Esophagus muscularis mucosa (tissue), 4 donors: ENCODE data around the gene PHC2. TPM values are rescaled to one million over a fixed set of nuclear protein-coding genes. Genes with fewer than 3 reads are reported as not detected.

ENCODE experiments used
- DNase-seq: peaks from one replicate; pipeline ENCODE4 v3.0.0-alpha.2; 2017; ENCODE audit errors: extremely low spot score
- H3K27ac ChIP-seq, 4 donors: fragments of 200-600 bp; sonication (generic); replicated peaks in 1 of 4; 1 replicate in 3 of 4; 2 replicates in 1 of 4; pipeline ENCODE4 v1.5.1; 2016 to 2019; ENCODE audit warnings: mild to moderate bottlenecking in 1 of 4
- H3K27me3 ChIP-seq, 4 donors: fragments of 200-600 bp; sonication (generic); one replicate each; pipeline versions ENCODE4 v1.5.1 to v1.6.0; 2016 to 2019
- H3K36me3 ChIP-seq, 4 donors: fragments of 200-600 bp; sonication (generic); one replicate each; pipeline ENCODE4 v1.5.1; 2016 to 2019
- H3K4me1 ChIP-seq, 4 donors: fragments of 200-600 bp; sonication (generic); one replicate each; pipeline ENCODE4 v1.5.1; 2016 to 2019
- H3K4me3 ChIP-seq, 4 donors: fragments of 200-600 bp; sonication (generic); 1 replicate in 2 of 4; 2 replicates in 2 of 4; pipeline ENCODE4 v1.5.1; 2016 to 2019; ENCODE audit warnings: mild to moderate bottlenecking in 4 of 4, moderate library complexity in 1 of 4
- H3K9me3 ChIP-seq, 4 donors: fragments of 200-600 bp; sonication (generic); 1 replicate in 3 of 4; 2 replicates in 1 of 4; pipeline ENCODE4 v1.5.1; 2016 to 2019
- CTCF ChIP-seq, 3 experiments: fragments of 200-600 bp in 2 of 3; fragments of 450-650 bp in 1 of 3; sonication (generic) in 2 of 3; IDR thresholded peaks; one replicate each; pipeline ENCODE4 v1.5.1; 2017 to 2019; ENCODE audit warnings: antibody characterized with exemption in 3 of 3, mild to moderate bottlenecking in 2 of 3, moderate library complexity in 1 of 3
- EP300 ChIP-seq: sonication (generic); formaldehyde crosslinking; IDR thresholded peaks from one replicate; pipeline ENCODE4 v1.6.1; 2017; ENCODE audit warnings: antibody characterized with exemption
- POLR2A ChIP-seq: fragments of 450-650 bp; IDR thresholded peaks from one replicate; pipeline ENCODE4 v1.6.1; 2017; ENCODE audit warnings: antibody characterized with exemption, moderate library complexity, mild to moderate bottlenecking, low read depth
- POLR2AphosphoS5 ChIP-seq, 2 donors: sonication (generic); formaldehyde crosslinking; IDR thresholded peaks; one replicate each; pipeline ENCODE4 v1.6.1; 2017; ENCODE audit warnings: antibody characterized with exemption in 2 of 2
- WGBS: methylation state at CpG from one replicate; pipeline ENCODE4 v1.1.5; 2018; 5-methylcytosine and 5-hydroxymethylcytosine counted together
- intact Hi-C: fragments of 100-400 bp; cut with DNase I; formaldehyde crosslinking; loops from one replicate; pipeline ENCODE4 v1.15.1; 2023
- total RNA-seq, 4 donors: library from RNA; depleted of rRNA; stranded (reverse); fragments of >200 nt; gene quantifications; one replicate each; pipeline versions ENCODE4 v1.1.0 to v1.2.1, GENCODE V29; 2016

Gene PHC2
- total RNA-seq, 4 donors from 2014 or later, result 104 to 274 (median 201) TPM

GRCh38 chr1:33322870-33323585, 107.9 kb downstream of the PHC2 start:
- Histone ChIP-seq H3K36me3 (peaks cover 47 to 62% (median 61%) of the 10 kb centered on the region in 4 donors), H3K27ac (peak overlapping the region in 2 of 4 donors; percentile 23 to 55), H3K4me1 (peaks cover 22 to 29% (median 25%) of the 10 kb centered on the region in 4 donors), H3K4me3 (no peak overlapping the region), H3K27me3 (no peaks in the 10 kb centered on the region), H3K9me3 (no peaks in the 10 kb centered on the region)
- intact Hi-C loops, result no loop called here
- TF ChIP-seq CTCF (IDR thresholded peaks at IDR 0.05), result no peak
- TF ChIP-seq POLR2AphosphoS5 (IDR thresholded peaks at IDR 0.05), result peak in 1 of 2 donors; percentile 36
- TF ChIP-seq POLR2A, result no peak
- TF ChIP-seq EP300, result no peak
- DNase-seq, result no peak
- 72% methylated on average over 10 of the region's 10 CpGs for WGBS

GRCh38 chr1:33322109-33322508, 108.8 kb downstream of the PHC2 start:
- Histone ChIP-seq H3K4me1 (peaks cover 13 to 20% (median 16%) of the 10 kb centered on the region in 4 donors), H3K4me3 (no peak overlapping the region), H3K27ac (no peak overlapping the region), H3K36me3 (peaks cover 40 to 53% (median 53%) of the 10 kb centered on the region in 4 donors), H3K9me3 (no peaks in the 10 kb centered on the region), H3K27me3 (no peaks in the 10 kb centered on the region)
- intact Hi-C loops, result no loop called here
- no peak for DNase-seq
- 75% methylated on average over 6 of the region's 6 CpGs for WGBS
- TF ChIP-seq CTCF (IDR thresholded peaks at IDR 0.05) (no peak), POLR2A (no peak), POLR2AphosphoS5 (IDR thresholded peaks at IDR 0.05) (peak in 1 of 2 donors; percentile 12)

GRCh38 chr1:33321178-33321577, 109.7 kb downstream of the PHC2 start:
- Histone ChIP-seq H3K36me3 (peaks cover 31 to 44% (median 43%) of the 10 kb centered on the region in 4 donors), H3K27ac (no peak overlapping the region), H3K27me3 (no peaks in the 10 kb centered on the region), H3K4me1 (peaks cover 7 to 17% (median 11%) of the 10 kb centered on the region in 4 donors), H3K4me3 (no peak overlapping the region), H3K9me3 (no peaks in the 10 kb centered on the region)
- no peak for DNase-seq
- no peak for TF ChIP-seq CTCF (IDR thresholded peaks at IDR 0.05)
- peak in 1 of 2 donors; percentile 39 for TF ChIP-seq POLR2AphosphoS5 (IDR thresholded peaks at IDR 0.05)
- intact Hi-C loops, result no loop called here
- WGBS, result 81% methylated on average over 5 of the region's 5 CpGs

- Histone ChIP-seq H3K27ac (no peak within 1 kb of the TSS), H3K4me3 (no peak within 1 kb of the TSS)
- no peak for DNase-seq
Observed at GRCh38 chr1:33320619-33321165, 110.2 kb downstream of the PHC2 start, which contains the start of gene A3GALT2. Gene A3GALT2, minus strand, starts transcription at chr1:33321098. Its CDS starts 0 bp downstream, at chr1:33321098.

More at GRCh38 chr1:33320619-33321165, 110.2 kb downstream of the PHC2 start, which contains the start of gene A3GALT2:
- Histone ChIP-seq H3K4me1 (peaks cover 4 to 17% (median 10%) of the 10 kb centered on the region in 4 donors), H3K27me3 (no peaks in the 10 kb centered on the region), H3K9me3 (no peaks in the 10 kb centered on the region), H3K36me3 (peaks cover 27 to 39% (median 38%) of the 10 kb centered on the region in 4 donors)
- 71% methylated on average over 8 of the region's 8 CpGs for WGBS
- intact Hi-C loops, result no loop called here
- TF ChIP-seq EP300 (no peak), POLR2AphosphoS5 (IDR thresholded peaks at IDR 0.05) (no peak), CTCF (IDR thresholded peaks at IDR 0.05) (no peak), POLR2A (no peak)
